HG03469 (cell line): ENCODE data around the gene PRKCSH.
"Not testable (repeated sequence)": the region's sequence is repeated elsewhere in the genome, so short reads cannot be mapped to it uniquely, and the experiment has no call there.

ENCODE experiments used
- ATAC-seq: cut with Tn5 transposase; IDR thresholded peaks from one replicate; pipeline ENCODE4 v1.9.1; 2021; ENCODE audit warnings: mild to moderate bottlenecking, moderate library complexity, moderate number of reproducible peaks; ENCODE audit not compliant: unreplicated experiment

Gene PRKCSH

GRCh38 chr19:11450570-11451326 is 15.3 kb downstream of the PRKCSH start:
- ATAC-seq, result no peak

- ATAC-seq, result no peak
Measured at GRCh38 chr19:11451327-11451870, 16.0 kb downstream of the PRKCSH start.

DNA sequence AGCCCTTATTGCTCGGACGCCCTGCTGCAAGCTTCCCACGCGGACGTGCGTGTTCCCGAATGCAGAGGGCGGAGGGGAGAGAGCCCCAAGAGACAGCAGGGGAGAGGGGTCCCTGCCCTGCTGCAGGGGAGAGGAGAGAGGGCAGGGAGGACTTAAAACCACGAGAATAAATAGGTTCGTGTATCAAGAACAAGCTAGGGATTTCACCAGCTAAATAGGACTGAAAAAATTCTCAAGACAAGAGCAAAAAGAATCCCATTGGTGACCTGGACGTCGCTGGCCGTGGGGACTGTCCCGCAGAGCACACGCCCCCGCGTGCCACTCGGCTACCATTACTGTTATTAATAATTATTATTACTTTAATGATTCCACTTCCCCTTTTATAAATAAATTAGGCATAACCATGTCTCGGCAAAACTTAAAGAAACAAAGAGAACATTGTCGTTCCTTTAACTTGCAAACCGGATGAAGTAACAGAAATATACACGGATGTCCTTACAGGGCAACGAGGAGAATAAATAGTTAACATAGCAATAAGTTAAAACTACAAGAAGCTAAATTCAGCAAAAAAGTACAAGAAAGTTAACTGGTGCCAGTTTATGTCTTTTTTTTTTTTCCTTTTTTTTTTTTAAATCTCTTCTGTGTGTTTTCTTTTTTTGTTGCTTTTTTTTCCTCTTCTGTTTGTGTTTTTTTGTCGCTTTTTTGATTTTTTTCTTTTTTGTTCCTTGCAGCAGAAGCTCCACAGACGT is 16.6 kb downstream of the PRKCSH start:
- ATAC-seq, result no peak

- ATAC-seq, result no peak
Measured at GRCh38 chr19:11452620-11453310, 17.3 kb downstream of the PRKCSH start.

DNA sequence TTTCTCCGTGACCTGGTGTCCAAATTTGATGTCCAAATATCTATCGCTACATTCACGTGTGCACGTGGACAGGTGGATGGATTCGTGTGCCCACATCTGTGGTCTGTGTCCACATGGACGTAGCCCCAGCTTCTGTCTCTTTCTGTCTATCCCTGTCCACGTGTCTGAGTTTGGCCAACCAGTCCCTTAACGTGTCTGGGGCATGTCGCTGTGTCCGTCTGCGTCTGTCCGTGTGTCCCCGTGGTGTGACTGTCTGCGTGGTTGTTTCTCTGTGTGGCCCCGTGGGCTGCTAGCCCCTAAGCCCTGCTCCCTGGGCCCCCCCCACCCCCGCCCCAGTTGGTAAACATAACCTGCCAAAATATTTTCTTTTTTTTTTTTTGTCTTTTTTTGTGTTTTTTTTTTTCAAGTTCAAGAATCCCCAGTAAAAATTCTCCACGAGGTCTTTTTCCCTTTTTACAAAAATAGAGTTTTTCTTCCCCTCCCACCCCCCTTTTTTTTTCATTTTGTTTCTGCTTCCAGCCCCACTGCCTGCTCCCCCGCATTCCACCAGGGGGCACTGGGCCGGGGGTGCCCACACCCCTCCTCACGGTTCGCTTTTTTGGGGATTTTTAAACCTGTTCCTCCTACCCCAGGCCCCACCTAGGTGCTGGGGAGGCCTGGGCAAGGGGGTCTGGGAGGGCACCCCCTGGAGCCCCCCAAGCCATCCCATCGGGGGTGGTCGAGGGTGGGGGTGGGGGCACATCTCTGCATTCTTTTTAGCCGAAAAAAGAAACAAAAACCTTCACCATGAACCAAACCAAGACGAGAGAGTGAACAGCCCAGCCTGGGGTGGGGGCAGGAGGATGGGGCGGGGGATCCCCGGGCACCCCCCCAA is 18.3 kb downstream of the PRKCSH start:
- ATAC-seq, result no peak

- ATAC-seq, result not testable (repeated sequence)
Measured at GRCh38 chr19:11455233-11455554, 19.8 kb downstream of the PRKCSH start.

- ATAC-seq, result no peak
Measured at GRCh38 chr19:11456659-11457058, 21.2 kb downstream of the PRKCSH start.

GRCh38 chr19:11457115-11457514 is 21.7 kb downstream of the PRKCSH start:
- no peak for ATAC-seq

- ATAC-seq, result no peak
Measured at GRCh38 chr19:11457831-11458230, 22.4 kb downstream of the PRKCSH start.

DNA sequence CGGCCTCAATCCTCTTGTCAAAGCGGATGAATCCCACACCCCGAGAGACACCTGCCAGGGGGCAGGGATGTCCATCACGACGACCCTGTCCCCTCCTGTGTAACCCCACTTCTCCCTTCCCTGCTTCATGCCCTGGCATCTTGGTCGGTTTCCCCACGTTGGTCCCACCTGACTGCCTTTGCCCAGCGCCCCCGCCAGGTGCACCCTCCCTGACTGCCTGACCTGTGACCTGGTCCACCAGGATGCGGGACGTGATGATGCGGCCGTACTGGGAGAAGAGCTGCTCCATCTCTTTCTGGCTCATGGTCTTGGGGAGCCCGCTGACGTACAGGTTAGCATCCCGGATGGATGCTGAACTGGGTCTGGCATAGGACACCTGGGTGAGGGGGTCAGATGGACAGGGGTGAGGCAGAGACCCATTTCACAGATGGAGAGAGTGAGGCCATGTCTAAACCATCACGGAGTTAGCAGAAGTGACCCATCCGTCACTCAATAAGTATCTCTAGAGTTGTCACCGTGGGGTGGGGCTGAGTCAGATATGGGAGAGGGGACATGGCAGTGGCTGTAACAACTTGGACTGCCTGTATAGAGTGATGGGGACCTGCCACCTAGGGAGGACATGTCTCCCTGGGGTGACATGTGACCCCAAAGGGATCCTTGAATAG is 22.9 kb downstream of the PRKCSH start:
- no peak for ATAC-seq

GRCh38 chr19:11458912-11459311 is 23.5 kb downstream of the PRKCSH start:
- ATAC-seq, result not testable (repeated sequence)

- ATAC-seq, result no peak
Measured at GRCh38 chr19:11460207-11460606, 24.8 kb downstream of the PRKCSH start.

DNA sequence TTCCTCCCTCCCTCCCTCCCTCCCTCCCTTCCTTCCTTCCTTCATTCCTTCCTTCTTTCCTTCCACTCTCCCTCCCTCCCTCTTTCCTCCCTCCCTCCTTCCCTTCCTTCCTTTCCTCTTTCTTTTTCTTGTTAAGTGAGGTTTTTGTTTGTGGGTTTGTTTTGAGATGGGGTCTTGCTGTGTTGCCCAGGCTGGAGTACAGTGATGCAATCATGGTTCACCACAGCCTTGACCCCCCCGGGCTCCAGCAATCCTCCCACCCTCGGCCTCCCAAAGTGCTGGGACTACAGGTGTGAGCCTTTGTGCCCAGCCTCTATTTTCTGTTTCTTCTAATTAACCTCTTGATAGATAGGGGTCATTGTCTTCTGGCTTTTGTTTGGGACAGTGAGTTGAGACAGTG is 26.0 kb downstream of the PRKCSH start:
- no peak for ATAC-seq

GRCh38 chr19:11463391-11463790 is 28.0 kb downstream of the PRKCSH start:
- ATAC-seq, result no peak

GRCh38 chr19:11464333-11465265 is 29.2 kb downstream of the PRKCSH start:
- ATAC-seq, result no peak

GRCh38 chr19:11465600-11465999 is 30.2 kb downstream of the PRKCSH start:
- no peak for ATAC-seq

- ATAC-seq, result not testable (repeated sequence)
Measured at GRCh38 chr19:11468266-11468845, 32.9 kb downstream of the PRKCSH start.

DNA sequence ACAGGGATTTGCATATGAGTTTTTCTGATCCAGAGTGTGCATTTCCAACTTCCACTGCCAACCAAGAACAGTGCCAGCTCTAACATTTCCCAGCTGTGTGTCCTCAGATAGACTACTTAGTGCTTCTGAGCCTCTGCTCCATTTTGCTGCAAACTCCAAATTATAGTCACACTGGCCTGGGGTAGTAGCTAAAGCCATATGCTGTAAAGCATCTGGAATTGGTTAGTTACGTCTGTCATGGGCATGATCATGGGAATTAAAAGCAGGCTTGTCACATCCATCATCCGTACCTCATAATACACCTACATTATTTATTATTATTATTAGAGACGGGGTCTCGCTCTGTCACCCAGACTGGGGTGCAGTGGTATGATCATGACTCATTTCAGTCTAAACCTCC is 38.3 kb downstream of the PRKCSH start:
- ATAC-seq, result no peak

- not testable (repeated sequence) for ATAC-seq
Measured at GRCh38 chr19:11475343-11475742, 39.9 kb downstream of the PRKCSH start.
